Loucy (cell line): ENCODE data around the gene ZMYND8.

ENCODE experiments used
- H2AFZ ChIP-seq: fragments of 200-600 bp; sonication (generic); 2 replicates; pipeline ENCODE4 v1.6.0; 2016; ENCODE audit warnings: antibody characterized with exemption, mild to moderate bottlenecking, low read length, moderate library complexity
- H3F3A ChIP-seq: fragments of 200-600 bp; 2 replicates; pipeline ENCODE4 v1.6.0; 2016; ENCODE audit warnings: antibody characterized with exemption, low read depth, mild to moderate bottlenecking
- H3K27me3 ChIP-seq: fragments of 200-600 bp; sonication (generic); 2 replicates; pipeline ENCODE4 v1.6.1; 2014; ENCODE audit warnings: low read length, mild to moderate bottlenecking; ENCODE audit not compliant: insufficient read depth, poor library complexity, severe bottlenecking
- H3K36me3 ChIP-seq: fragments of 200-600 bp; sonication (generic); 2 replicates; pipeline ENCODE4 v1.6.1; 2016; ENCODE audit warnings: low read length; ENCODE audit not compliant: insufficient read depth
- H3K4me1 ChIP-seq: fragments of 200-600 bp; sonication (generic); 2 replicates; pipeline ENCODE4 v1.5.1; 2014; ENCODE audit warnings: low read length, mild to moderate bottlenecking; ENCODE audit not compliant: insufficient read depth, poor library complexity, severe bottlenecking
- H3K4me2 ChIP-seq: fragments of 200-600 bp; sonication (generic); 2 replicates; pipeline ENCODE4 v1.6.0; 2014; ENCODE audit warnings: antibody characterized with exemption, low read length, low read depth, mild to moderate bottlenecking; ENCODE audit not compliant: poor library complexity, severe bottlenecking
- H3K4me3 ChIP-seq: fragments of 200-600 bp; sonication (generic); 2 replicates; pipeline ENCODE4 v1.5.1; 2014; ENCODE audit warnings: low read length, mild to moderate bottlenecking, mixed read lengths; ENCODE audit not compliant: poor library complexity, severe bottlenecking
- H3K79me2 ChIP-seq: fragments of 200-600 bp; sonication (generic); 2 replicates; pipeline ENCODE4 v1.6.1; 2014; ENCODE audit warnings: low read length; ENCODE audit not compliant: insufficient read depth
- H3K9ac ChIP-seq: fragments of 200-600 bp; sonication (generic); 2 replicates; pipeline ENCODE4 v1.6.0; 2014; ENCODE audit warnings: mild to moderate bottlenecking, low read depth, low read length, moderate library complexity; ENCODE audit not compliant: poor library complexity, severe bottlenecking
- H3K9me2 ChIP-seq: fragments of 200-600 bp; sonication (generic); replicated peaks from 2 replicates; pipeline ENCODE4 v1.6.1; 2016; ENCODE audit warnings: low read depth, low read length, mixed read lengths
- H3K9me3 ChIP-seq: fragments of 200-600 bp; sonication (generic); 2 replicates; pipeline ENCODE4 v1.6.1; 2014; ENCODE audit warnings: mild to moderate bottlenecking, antibody characterized with exemption, low read length, low read depth; ENCODE audit not compliant: insufficient read depth
- H4K20me1 ChIP-seq: fragments of 200-600 bp; sonication (generic); 2 replicates; pipeline ENCODE4 v1.6.0; 2014; ENCODE audit warnings: antibody characterized with exemption, low read length, mild to moderate bottlenecking; ENCODE audit not compliant: insufficient read depth, poor library complexity, severe bottlenecking
- EZH2phosphoT487 ChIP-seq: fragments of 200-600 bp; IDR thresholded peaks from 2 replicates; pipeline ENCODE4 v1.6.1; 2018; ENCODE audit warnings: antibody characterized with exemption, mild to moderate bottlenecking, moderate library complexity, borderline replicate concordance
- TF ChIP-seq, protein P1 (sequence below): fragments of 200-600 bp; sonication (generic); conservative IDR thresholded peaks from 2 replicates; pipeline ENCODE4 v1.5.1; 2014; ENCODE audit warnings: mild to moderate bottlenecking, antibody characterized with exemption, low read length

The ZMYND8 gene

DNA sequence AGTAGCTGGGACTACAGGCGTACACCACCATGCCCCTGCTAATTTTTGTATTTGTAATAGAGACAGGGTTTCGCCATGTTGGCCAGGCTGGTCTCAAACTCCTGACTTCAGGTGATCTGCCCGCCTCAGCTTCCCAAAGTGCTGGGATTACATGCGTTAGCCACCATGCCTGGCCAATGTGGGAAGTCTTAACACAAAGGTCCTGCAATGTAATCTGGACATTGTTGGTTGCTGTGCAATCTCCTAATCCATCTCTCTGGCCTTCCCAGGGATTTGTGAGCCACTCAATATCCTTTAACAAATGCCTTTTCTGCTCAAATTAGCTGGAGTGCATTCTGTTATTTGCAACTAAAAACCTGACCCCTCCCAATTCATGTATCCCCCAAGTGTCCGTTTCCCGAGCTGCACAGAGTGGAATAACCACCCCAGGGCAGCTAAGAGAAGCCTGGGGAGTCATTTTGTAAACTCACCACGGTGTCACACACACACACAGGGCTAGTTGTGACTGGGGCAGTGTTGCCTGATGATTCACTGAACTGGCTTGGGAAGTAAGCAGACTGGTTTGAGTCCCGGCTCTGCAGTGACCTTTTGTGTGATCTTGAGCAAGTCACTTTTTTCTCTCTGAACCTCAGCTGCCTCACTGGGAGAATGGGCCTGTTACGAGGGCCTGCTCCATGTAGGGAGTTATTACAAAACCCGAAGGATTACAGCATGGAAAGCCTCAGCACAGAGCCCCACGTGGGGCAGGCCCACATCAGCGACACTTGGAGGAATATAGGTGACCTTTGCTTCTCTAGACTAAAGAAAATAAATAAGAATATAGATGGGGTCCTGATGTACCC lies 152.3 kb downstream of the ZMYND8 start:
- no peaks in the 10 kb centered on the region for H3K79me2 ChIP-seq
- no peaks in the 10 kb centered on the region for H3F3A ChIP-seq
- H3K4me1 ChIP-seq, result no peaks in the 10 kb centered on the region
- TF ChIP-seq, protein P1, sequence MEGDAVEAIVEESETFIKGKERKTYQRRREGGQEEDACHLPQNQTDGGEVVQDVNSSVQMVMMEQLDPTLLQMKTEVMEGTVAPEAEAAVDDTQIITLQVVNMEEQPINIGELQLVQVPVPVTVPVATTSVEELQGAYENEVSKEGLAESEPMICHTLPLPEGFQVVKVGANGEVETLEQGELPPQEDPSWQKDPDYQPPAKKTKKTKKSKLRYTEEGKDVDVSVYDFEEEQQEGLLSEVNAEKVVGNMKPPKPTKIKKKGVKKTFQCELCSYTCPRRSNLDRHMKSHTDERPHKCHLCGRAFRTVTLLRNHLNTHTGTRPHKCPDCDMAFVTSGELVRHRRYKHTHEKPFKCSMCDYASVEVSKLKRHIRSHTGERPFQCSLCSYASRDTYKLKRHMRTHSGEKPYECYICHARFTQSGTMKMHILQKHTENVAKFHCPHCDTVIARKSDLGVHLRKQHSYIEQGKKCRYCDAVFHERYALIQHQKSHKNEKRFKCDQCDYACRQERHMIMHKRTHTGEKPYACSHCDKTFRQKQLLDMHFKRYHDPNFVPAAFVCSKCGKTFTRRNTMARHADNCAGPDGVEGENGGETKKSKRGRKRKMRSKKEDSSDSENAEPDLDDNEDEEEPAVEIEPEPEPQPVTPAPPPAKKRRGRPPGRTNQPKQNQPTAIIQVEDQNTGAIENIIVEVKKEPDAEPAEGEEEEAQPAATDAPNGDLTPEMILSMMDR, result no peak
- TF ChIP-seq EZH2phosphoT487, result no peak
- no peaks in the 10 kb centered on the region for H3K9me3 ChIP-seq
- peaks cover 18% of the 10 kb centered on the region; the same call in 1 of the 2 replicates for H3K36me3 ChIP-seq
- no peaks in the 10 kb centered on the region for H3K27me3 ChIP-seq
- no peak overlapping the region for H2AFZ ChIP-seq
- no peak overlapping the region for H3K4me2 ChIP-seq
- H3K9me2 ChIP-seq, result no peaks in the 10 kb centered on the region
- no peak overlapping the region for H3K9ac ChIP-seq
- H4K20me1 ChIP-seq, result no peaks in the 10 kb centered on the region
- H3K4me3 ChIP-seq, result no peak overlapping the region

DNA sequence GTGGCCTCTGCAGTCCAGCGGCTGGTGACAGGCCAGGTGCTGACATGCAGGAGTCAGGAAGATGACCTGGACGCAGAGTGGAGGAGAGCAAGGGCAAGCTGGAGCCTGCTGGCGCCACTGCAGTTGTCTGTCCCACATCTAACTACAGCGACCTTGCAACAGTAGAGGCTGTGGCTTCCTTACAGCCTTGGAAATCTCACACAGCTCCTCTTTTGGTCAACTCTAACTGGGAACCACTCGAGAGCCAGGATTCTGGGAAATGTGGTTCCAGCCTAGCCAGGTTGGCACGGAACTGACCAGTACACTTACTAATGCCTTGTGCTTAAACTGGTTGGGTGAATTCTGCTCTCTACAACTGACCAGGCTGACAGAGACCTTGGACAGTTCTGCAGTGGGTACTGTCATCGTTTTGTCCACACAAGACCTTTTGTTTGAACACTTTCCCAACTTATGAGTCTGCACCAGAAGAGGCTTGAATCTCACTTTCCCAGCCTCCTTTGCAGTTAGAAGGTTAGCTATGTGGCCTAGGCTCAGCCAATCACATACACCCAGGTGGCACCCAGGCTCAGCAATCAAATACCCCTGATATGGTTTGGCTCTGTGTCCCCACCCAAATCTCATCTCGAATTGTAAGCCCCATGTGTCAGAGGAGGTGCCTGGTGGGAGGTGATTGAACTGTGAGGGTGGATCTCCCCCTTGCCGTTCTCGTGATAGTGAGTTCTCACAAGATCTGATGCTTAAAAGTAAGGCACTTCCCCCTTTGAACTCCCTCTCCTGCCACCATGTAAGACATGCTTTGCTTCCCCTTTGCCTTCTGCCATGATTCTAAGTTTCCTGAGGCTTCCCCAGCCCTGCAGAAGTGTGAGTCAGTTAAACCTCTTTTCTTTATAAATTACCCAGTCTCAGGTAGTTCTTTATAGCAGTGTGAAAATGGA lies 153.5 kb downstream of the ZMYND8 start:
- Histone ChIP-seq H3K4me2 (no peak overlapping the region), H3K4me3 (no peak overlapping the region)

DNA sequence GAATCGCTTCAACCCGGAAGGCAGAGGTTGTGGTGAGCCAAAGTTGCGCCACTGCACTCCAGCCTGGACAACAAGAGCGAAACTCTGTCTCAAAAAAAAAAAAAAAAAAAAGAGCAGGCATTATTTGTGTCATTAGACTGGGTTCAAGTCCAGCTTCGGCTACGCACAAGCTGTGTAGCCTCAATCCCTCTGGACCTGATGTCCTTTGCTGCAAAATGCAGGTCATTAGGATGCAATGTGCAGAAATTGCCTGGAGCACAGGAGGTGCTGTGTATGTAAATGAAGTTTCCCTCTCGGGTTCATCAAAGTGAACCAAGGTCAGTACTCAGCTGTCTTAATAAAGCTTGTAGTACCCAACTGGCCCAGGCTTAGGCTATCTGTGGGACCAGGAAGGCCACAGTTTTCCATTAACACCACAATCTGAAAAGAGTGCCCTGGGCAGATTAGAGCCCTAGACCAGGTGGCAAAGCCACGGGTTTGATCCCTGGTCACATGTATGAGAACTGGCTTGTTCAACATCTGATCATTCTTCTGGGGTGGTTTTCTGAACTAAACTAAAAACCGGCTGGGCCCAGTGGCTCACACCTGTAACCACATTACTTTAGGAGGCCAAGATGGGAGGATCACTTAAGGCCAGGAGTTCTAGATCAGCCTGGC lies 155.3 kb downstream of the ZMYND8 start:
- Histone ChIP-seq H3K4me1 (peaks cover 5% of the 10 kb centered on the region), H3K9ac (no peak overlapping the region), H4K20me1 (no peaks in the 10 kb centered on the region), H3K4me3 (no peak overlapping the region), H3K4me2 (no peak overlapping the region), H3F3A (no peaks in the 10 kb centered on the region), H3K36me3 (no peaks in the 10 kb centered on the region), H3K9me3 (no peaks in the 10 kb centered on the region), H3K79me2 (no peaks in the 10 kb centered on the region), H2AFZ (no peak overlapping the region), H3K27me3 (no peaks in the 10 kb centered on the region), H3K9me2 (no peaks in the 10 kb centered on the region)
- TF ChIP-seq EZH2phosphoT487, result no peak
- TF ChIP-seq, protein P1, result no peak

More for the DNA sequence above, 153.5 kb downstream of the ZMYND8 start:
- Histone ChIP-seq H3K79me2 (no peaks in the 10 kb centered on the region), H4K20me1 (no peaks in the 10 kb centered on the region), H3K9me3 (no peaks in the 10 kb centered on the region), H2AFZ (no peak overlapping the region), H3K4me1 (no peaks in the 10 kb centered on the region), H3K9me2 (no peaks in the 10 kb centered on the region), H3K36me3 (peaks cover 5% of the 10 kb centered on the region; the same call in 1 of the 2 replicates), H3K9ac (no peak overlapping the region), H3K27me3 (no peaks in the 10 kb centered on the region), H3F3A (no peaks in the 10 kb centered on the region)
- TF ChIP-seq EZH2phosphoT487, result no peak
- TF ChIP-seq, protein P1, result no peak
